Cardiac fibroblast (primary cell): ENCODE data around the gene ARFGEF2.

Experiments used
- DNase-seq, 2 donors: peaks; one replicate each; pipeline versions ENCODE4 v3.0.0 to v3.0.0-alpha.2; 2010; ENCODE audit warnings: low read depth in 2 of 2
- H3K4me3 ChIP-seq, 2 donors: replicated peaks in 1 of 2; 1 replicate in 1 of 2; 2 replicates in 1 of 2; pipeline ENCODE4 v1.5.1; 2011; ENCODE audit warnings: low read depth in 2 of 2, low read length in 2 of 2, mild to moderate bottlenecking in 2 of 2, moderate library complexity in 1 of 2
- TF ChIP-seq, protein P1 (sequence below): IDR thresholded peaks from one replicate; pipeline ENCODE4 v1.5.1; 2011; ENCODE audit warnings: low read depth, mild to moderate bottlenecking, low read length, inconsistent platforms

The ARFGEF2 gene

DNA sequence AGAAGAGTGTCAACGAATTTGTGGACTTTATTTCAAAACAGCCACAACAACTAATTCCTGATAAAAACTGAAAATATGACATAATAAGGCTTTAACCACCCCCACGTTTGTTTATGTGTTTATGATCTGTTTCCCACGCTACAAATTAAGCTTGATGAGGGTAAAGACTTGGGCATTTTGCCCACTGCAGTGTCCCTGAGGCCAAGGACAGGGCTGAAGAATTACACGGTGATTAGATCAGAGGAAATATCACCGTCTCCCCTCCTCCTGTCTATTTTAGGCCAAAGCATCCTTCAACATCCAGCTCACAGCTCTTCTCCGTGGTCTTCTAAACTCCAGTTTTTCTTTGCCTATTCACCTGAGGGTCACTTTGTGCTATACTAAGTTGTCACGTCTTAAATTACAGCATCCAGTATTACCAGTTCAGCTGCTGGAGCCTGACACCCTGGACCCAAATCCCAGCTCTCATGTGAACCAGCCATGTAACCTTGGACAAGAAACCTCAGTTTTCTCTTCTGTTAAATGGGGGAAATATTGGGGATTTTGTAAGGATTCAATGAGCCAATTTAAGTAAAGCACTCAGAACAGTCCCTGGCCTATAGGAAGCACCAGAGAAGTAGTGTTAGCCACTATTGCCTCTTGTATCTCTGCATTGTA lies 15.2 kb upstream of the ARFGEF2 start:
- DNase-seq: no peak
- no peak overlapping the region for H3K4me3 ChIP-seq
- TF ChIP-seq, protein P1, sequence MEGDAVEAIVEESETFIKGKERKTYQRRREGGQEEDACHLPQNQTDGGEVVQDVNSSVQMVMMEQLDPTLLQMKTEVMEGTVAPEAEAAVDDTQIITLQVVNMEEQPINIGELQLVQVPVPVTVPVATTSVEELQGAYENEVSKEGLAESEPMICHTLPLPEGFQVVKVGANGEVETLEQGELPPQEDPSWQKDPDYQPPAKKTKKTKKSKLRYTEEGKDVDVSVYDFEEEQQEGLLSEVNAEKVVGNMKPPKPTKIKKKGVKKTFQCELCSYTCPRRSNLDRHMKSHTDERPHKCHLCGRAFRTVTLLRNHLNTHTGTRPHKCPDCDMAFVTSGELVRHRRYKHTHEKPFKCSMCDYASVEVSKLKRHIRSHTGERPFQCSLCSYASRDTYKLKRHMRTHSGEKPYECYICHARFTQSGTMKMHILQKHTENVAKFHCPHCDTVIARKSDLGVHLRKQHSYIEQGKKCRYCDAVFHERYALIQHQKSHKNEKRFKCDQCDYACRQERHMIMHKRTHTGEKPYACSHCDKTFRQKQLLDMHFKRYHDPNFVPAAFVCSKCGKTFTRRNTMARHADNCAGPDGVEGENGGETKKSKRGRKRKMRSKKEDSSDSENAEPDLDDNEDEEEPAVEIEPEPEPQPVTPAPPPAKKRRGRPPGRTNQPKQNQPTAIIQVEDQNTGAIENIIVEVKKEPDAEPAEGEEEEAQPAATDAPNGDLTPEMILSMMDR: no peak

DNA sequence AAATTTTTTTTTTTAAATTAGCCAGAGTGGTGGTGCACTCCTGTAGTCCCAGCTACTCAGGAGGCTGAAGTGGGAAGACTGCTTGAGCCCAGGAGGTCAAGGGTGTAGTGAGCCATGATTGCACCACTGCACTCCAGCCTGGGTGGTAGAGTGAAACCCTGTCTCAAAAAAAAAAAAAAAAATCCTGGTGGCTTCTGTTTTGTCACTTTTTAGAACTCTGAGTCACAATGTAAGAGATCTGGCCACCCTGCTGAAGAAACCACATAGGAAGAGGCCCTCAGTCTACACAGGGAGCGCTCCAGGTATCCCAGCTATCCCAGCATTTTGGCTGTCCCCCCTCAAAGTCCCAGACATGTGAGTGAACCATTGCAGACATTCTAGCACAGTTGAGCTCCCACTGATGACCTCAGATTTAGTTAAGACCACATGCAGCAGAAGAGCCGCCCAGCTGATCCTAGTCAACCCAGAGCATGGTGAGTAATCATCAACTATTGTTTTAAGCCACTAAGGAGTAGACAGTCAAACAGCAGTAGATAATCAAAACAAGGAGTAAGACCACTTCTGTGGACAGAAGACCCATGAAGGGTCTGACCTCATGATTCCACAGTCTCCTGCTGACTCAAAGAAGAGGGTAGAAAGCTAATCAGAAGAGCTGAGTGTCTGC lies 12.7 kb upstream of the ARFGEF2 start:
- TF ChIP-seq, protein P1: no peak

DNA sequence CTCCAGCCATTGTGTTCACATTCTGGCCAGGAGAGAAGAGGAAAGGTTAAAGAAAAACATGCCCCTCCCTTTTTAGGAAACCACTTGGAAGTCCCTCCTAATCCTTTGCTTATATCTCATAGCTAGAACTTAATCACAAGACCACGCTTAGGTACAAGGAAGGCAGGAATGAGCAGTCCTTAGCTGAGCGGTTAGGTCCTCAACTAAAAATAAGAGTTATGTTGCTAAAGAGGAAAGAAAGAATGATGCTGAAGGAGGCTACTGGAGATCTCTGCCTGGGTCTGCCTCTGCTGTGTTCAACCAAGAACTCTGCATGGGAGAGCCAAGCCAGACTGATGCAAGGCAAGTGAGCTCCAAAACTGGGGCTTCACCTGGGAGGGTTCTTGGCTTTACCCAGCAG lies 11.6 kb upstream of the ARFGEF2 start:
- TF ChIP-seq, protein P1: no peak
- DNase-seq: no peak
- no peak overlapping the region for H3K4me3 ChIP-seq

More for the DNA sequence above, 12.7 kb upstream of the ARFGEF2 start:
- no peak overlapping the region for H3K4me3 ChIP-seq
- DNase-seq: no peak

GRCh38 chr20:48910347-48910781 lies 11.1 kb upstream of the ARFGEF2 start:
- DNase-seq: peak; percentile 52 to 81
- TF ChIP-seq, protein P1: no peak
- no peak overlapping the region for H3K4me3 ChIP-seq

- TF ChIP-seq, protein P1: no peak
- no peak overlapping the region for H3K4me3 ChIP-seq
- DNase-seq: no peak
These were observed 9.4 kb upstream of the ARFGEF2 start for GRCh38 chr20:48912065-48912464.

- no peak for DNase-seq
- TF ChIP-seq, protein P1: no peak
- no peak overlapping the region for H3K4me3 ChIP-seq
These were observed 4.8 kb upstream of the ARFGEF2 start for GRCh38 chr20:48916699-48917098.
